ENCODE data around the gene TNKS2. TPM values are rescaled to one million over a fixed set of nuclear protein-coding genes. Genes with fewer than 3 reads are reported as not detected.

TNKS2 gene
- total and polyA plus RNA-seq, 5 donors: 6.1 to 21.4 (median 18.4) TPM

Other genes starting within 250 kb of the TNKS2 start
- 100 to 1,000 TPM; 162 to 222 (median 203) TPM for gene PPP1R3C, start 165.4 kb upstream of the TNKS2 start, total RNA-seq
- 146 TPM for gene PPP1R3C, start 165.4 kb upstream of the TNKS2 start, polyA plus RNA-seq
- under 1 TPM; 0.47 to 0.71 (median 0.61) TPM for gene FGFBP3, start 111.1 kb downstream of the TNKS2 start, total RNA-seq
- gene FGFBP3, start 111.1 kb downstream of the TNKS2 start, polyA plus RNA-seq: 0.45 TPM
- 10 to 100 TPM; 13.5 to 19.4 (median 15.6) TPM for gene BTAF1, start 125.3 kb downstream of the TNKS2 start, total RNA-seq
- gene BTAF1, start 125.3 kb downstream of the TNKS2 start, polyA plus RNA-seq: 6.2 TPM

Measured in right cardiac atrium (tissue), 5 donors.